Measurements from ENCODE around the gene SLC7A8.

DNA sequence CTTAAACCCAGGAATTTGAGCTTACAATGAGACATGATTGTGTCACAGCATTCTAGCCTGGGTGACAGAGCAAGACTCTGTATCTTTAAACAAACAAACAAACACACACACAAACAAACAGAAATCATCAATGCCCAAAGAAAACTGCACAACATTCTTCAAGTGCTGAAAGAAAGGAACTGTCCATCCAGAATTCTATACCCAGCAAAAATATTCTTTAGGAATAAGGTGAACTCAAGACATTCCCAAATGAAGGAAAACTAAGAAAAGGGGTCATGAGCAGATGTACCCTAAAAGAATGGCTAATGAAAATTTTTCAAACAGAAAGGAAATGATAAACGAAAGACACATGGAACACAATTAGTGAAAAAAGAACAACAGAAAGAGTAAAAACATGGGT is 32.0 kb upstream of the SLC7A8 start:
- TF ChIP-seq POLR2A (IDR thresholded peaks at IDR 0.05; ENCODE audit: low read length) (no peak), GATA1 (IDR thresholded peaks at IDR 0.05; ENCODE audit: low read depth, low read length) (no peak)
